ENCODE results near the gene APH1A.
"Not testable (repeated sequence)": the region's sequence is repeated elsewhere in the genome, so short reads cannot be mapped to it uniquely, and the experiment has no call there.

The APH1A gene

GRCh38 chr1:150268340-150268704, 494 bp downstream of the APH1A start:
- DNase-seq (ENCODE audit: low read depth, low spot score): no peak

- DNase-seq (ENCODE audit: low read depth, low spot score): no peak
Observed at GRCh38 chr1:150267896-150268295, 920 bp downstream of the APH1A start.

GRCh38 chr1:150263549-150263948, 5.3 kb downstream of the APH1A start:
- DNase-seq (ENCODE audit: low read depth, low spot score): no peak

- no peak for DNase-seq (ENCODE audit: low read depth, low spot score)
Observed at GRCh38 chr1:150262388-150263320, 6.2 kb downstream of the APH1A start.

GRCh38 chr1:150261367-150261766, 7.4 kb downstream of the APH1A start:
- no peak for DNase-seq (ENCODE audit: low read depth, low spot score)

- DNase-seq (ENCODE audit: low read depth, low spot score): no peak
Observed at GRCh38 chr1:150259758-150260669, 8.8 kb downstream of the APH1A start.

- DNase-seq (ENCODE audit: low read depth, low spot score): no peak
Observed at GRCh38 chr1:150259217-150259616, 9.6 kb downstream of the APH1A start.

- no peak for DNase-seq (ENCODE audit: low read depth, low spot score)
Observed at GRCh38 chr1:150257624-150258585, 10.9 kb downstream of the APH1A start, which contains the start of gene CA14. Gene CA14, plus strand, starts transcription at chr1:150257774. Its CDS starts 355 bp downstream, at chr1:150258129.

- DNase-seq (ENCODE audit: low read depth, low spot score): no peak
Observed at GRCh38 chr1:150256554-150257341, 12.1 kb downstream of the APH1A start.

- DNase-seq (ENCODE audit: low read depth, low spot score): no peak
Observed at GRCh38 chr1:150256198-150256553, 12.6 kb downstream of the APH1A start.

GRCh38 chr1:150249936-150250335, 18.9 kb downstream of the APH1A start:
- no peak for DNase-seq (ENCODE audit: low read depth, low spot score)

- DNase-seq (ENCODE audit: low read depth, low spot score): no peak
Observed at GRCh38 chr1:150243003-150243402, 25.8 kb downstream of the APH1A start.

GRCh38 chr1:150237746-150238145, 31.1 kb downstream of the APH1A start:
- no peak for DNase-seq (ENCODE audit: low read depth, low spot score)

- not testable (repeated sequence) for DNase-seq (ENCODE audit: low read depth, low spot score)
Observed at GRCh38 chr1:150237176-150237575, 31.6 kb downstream of the APH1A start.

GRCh38 chr1:150236614-150237100, 32.2 kb downstream of the APH1A start:
- no peak for DNase-seq (ENCODE audit: low read depth, low spot score)

GRCh38 chr1:150235852-150236613, 32.8 kb downstream of the APH1A start, which contains the start of gene ANP32E:
Gene ANP32E, minus strand, starts transcription at chr1:150236112. Its CDS starts 326 bp downstream, at chr1:150235786.
- DNase-seq (ENCODE audit: low read depth, low spot score): peak; percentile 100

- no peak for DNase-seq (ENCODE audit: low read depth, low spot score)
Observed at GRCh38 chr1:150235294-150235851, 33.4 kb downstream of the APH1A start.

GRCh38 chr1:150234566-150235293, 34.1 kb downstream of the APH1A start:
- no peak for DNase-seq (ENCODE audit: low read depth, low spot score)

GRCh38 chr1:150234309-150234565, 34.6 kb downstream of the APH1A start:
- DNase-seq (ENCODE audit: low read depth, low spot score): no peak
